IMR-90 (cell line): Measurements from ENCODE around the gene ZNF19. TPM values are rescaled to one million over a fixed set of nuclear protein-coding genes. Genes with fewer than 3 reads are reported as not detected.
A peak's percentile ranks its signal among the peaks of the same experiment; 100 is the strongest.

ENCODE experiments used
- ATAC-seq: fragments of 200-7000 bp; cut with Tn5 transposase; 2 replicates; pipeline ENCODE4 v1.9.1; 2020; ENCODE audit warnings: low read depth, mild to moderate bottlenecking, moderate library complexity
- BruUV-seq: library from RNA; stranded (reverse); fragments of 400-500 nt; replicated peaks from 2 replicates; lab custom pipeline; 2021; lab: Mats Ljungman, UMichigan
- CTCF ChIA-PET: fragments of 300-600 bp; formaldehyde crosslinking; extraction: SDS; loops from one replicate; lab custom pipeline; 2021; ENCODE audit warnings: antibody characterized with exemption; lab: Yijun Ruan, JAX
- POLR2A ChIA-PET: fragments of 300-600 bp; sonication (Branson Sonifier 250); formaldehyde crosslinking; loops from one replicate; lab custom pipeline; 2022; ENCODE audit warnings: antibody characterized with exemption; ENCODE audit not compliant: unreplicated experiment; lab: Charles Lee
- DNase-seq: peaks from one replicate; pipeline ENCODE4 v3.0.0; 2013
- H2AFZ ChIP-seq: replicated peaks from 2 replicates; pipeline ENCODE3; 2013; ENCODE audit warnings: low read length, mild to moderate bottlenecking; ENCODE audit not compliant: poor library complexity
- H2AK5ac ChIP-seq: 2 replicates; pipeline ENCODE4 v1.6.1; 2013; ENCODE audit warnings: low read depth, low read length, inconsistent platforms
- H2AK9ac ChIP-seq: replicated peaks from 2 replicates; pipeline ENCODE3; 2013; ENCODE audit warnings: mild to moderate bottlenecking, low read depth, low read length, moderate library complexity; ENCODE audit not compliant: poor library complexity
- H2BK120ac ChIP-seq: 2 replicates; pipeline ENCODE4 v1.6.1; 2013; ENCODE audit warnings: low read depth, low read length, inconsistent platforms
- H2BK15ac ChIP-seq: 3 replicates; pipeline ENCODE4 v1.6.1; 2013; ENCODE audit warnings: low read depth, low read length, inconsistent platforms
- H2BK20ac ChIP-seq: 2 replicates; pipeline ENCODE4 v1.6.1; 2013; ENCODE audit warnings: low read depth, mild to moderate bottlenecking, inconsistent platforms, low read length, moderate library complexity
- H2BK5ac ChIP-seq: 2 replicates; pipeline ENCODE4 v1.6.1; 2013; ENCODE audit warnings: mild to moderate bottlenecking, low read depth, low read length, inconsistent platforms; ENCODE audit not compliant: poor library complexity, severe bottlenecking
- H3K14ac ChIP-seq: replicated peaks from 2 replicates; pipeline ENCODE4 v1.6.1; 2013; ENCODE audit warnings: low read depth, low read length, inconsistent platforms
- H3K18ac ChIP-seq: 2 replicates; pipeline ENCODE4 v1.6.1; 2013; ENCODE audit warnings: low read depth, low read length, control low read depth
- H3K23ac ChIP-seq: 2 replicates; pipeline ENCODE4 v1.6.1; 2013; ENCODE audit warnings: low read depth, low read length, inconsistent platforms
- H3K27ac ChIP-seq: 2 replicates; pipeline ENCODE4 v1.5.1; 2013; ENCODE audit warnings: mild to moderate bottlenecking, control low read depth, low read length; ENCODE audit not compliant: insufficient read depth
- H3K27me3 ChIP-seq: 2 replicates; pipeline ENCODE4 v1.6.1; 2013; ENCODE audit warnings: low read length; ENCODE audit not compliant: control insufficient read depth, insufficient read depth
- H3K36me3 ChIP-seq: 2 replicates; pipeline ENCODE4 v1.6.1; 2013; ENCODE audit warnings: low read length, mixed read lengths; ENCODE audit not compliant: control insufficient read depth, insufficient read depth
- H3K4ac ChIP-seq: 2 replicates; pipeline ENCODE4 v1.6.1; 2013; ENCODE audit warnings: low read depth, low read length, inconsistent platforms
- H3K4me1 ChIP-seq: 2 replicates; pipeline ENCODE4 v1.6.1; 2013; ENCODE audit warnings: low read length, mixed read lengths; ENCODE audit not compliant: control insufficient read depth, insufficient read depth
- H3K4me2 ChIP-seq: 2 replicates; pipeline ENCODE4 v1.6.1; 2013; ENCODE audit warnings: low read depth, mild to moderate bottlenecking, control low read depth, low read length, moderate library complexity
- H3K4me3 ChIP-seq: 2 replicates; pipeline ENCODE4 v1.5.1; 2013; ENCODE audit warnings: low read depth, mild to moderate bottlenecking, control low read depth, low read length, moderate library complexity; ENCODE audit not compliant: insufficient read depth
- H3K56ac ChIP-seq: 2 replicates; pipeline ENCODE4 v1.6.1; 2013; ENCODE audit warnings: low read length, inconsistent platforms; ENCODE audit not compliant: insufficient read depth; ENCODE audit errors: extremely low read depth
- H3K79me1 ChIP-seq, 2 experiments: 2 replicates each; pipeline ENCODE4 v1.6.1; 2013; ENCODE audit warnings: low read length in 2 of 2, inconsistent platforms in 1 of 2, low read depth in 1 of 2
- H3K9ac ChIP-seq: 2 replicates; pipeline ENCODE4 v1.6.1; 2013; ENCODE audit warnings: low read depth, low read length, control low read depth
- H3K9me1 ChIP-seq: 2 replicates; pipeline ENCODE4 v1.6.1; 2013; ENCODE audit warnings: low read length, inconsistent platforms; ENCODE audit not compliant: insufficient read depth
- H3K9me3 ChIP-seq: 2 replicates; pipeline ENCODE4 v1.6.1; 2013; ENCODE audit warnings: low read length; ENCODE audit not compliant: control insufficient read depth, insufficient read depth
- H4K20me1 ChIP-seq: 2 replicates; pipeline ENCODE4 v1.6.1; 2013; ENCODE audit warnings: low read length, inconsistent platforms; ENCODE audit not compliant: insufficient read depth
- H4K5ac ChIP-seq: 2 replicates; pipeline ENCODE4 v1.6.1; 2013; ENCODE audit warnings: mild to moderate bottlenecking, low read depth, low read length, control low read depth
- H4K8ac ChIP-seq, 2 experiments: 2 replicates each; pipeline ENCODE4 v1.6.1; 2013; ENCODE audit warnings: low read depth in 2 of 2, low read length in 2 of 2, control low read depth in 1 of 2, inconsistent platforms in 1 of 2
- H4K91ac ChIP-seq: 2 replicates; pipeline ENCODE4 v1.6.1; 2013; ENCODE audit warnings: low read depth, low read length, inconsistent platforms; ENCODE audit not compliant: insufficient read depth
- BHLHE40 ChIP-seq: fragments of 150-350 bp; IDR thresholded peaks from 2 replicates; pipeline ENCODE4 v1.6.1; 2016; ENCODE audit warnings: mild to moderate bottlenecking, low read depth, low read length
- CEBPB ChIP-seq: IDR thresholded peaks from 2 replicates; pipeline ENCODE4 v1.6.1; 2012; ENCODE audit warnings: low read depth, low read length, improper control_type of control experiment
- CTCF ChIP-seq: conservative IDR thresholded peaks from 2 replicates; pipeline ENCODE4 v1.5.1; 2012; ENCODE audit warnings: mild to moderate bottlenecking, low read depth, low read length, improper control_type of control experiment
- ELK1 ChIP-seq: fragments of 150-350 bp; IDR thresholded peaks from 2 replicates; pipeline ENCODE4 v1.6.1; 2016; ENCODE audit warnings: low read depth, mild to moderate bottlenecking, low read length, moderate library complexity, borderline replicate concordance
- FOS ChIP-seq: fragments of 150-350 bp; IDR thresholded peaks from 2 replicates; pipeline ENCODE4 v1.6.1; 2016; ENCODE audit warnings: low read depth, low read length
- MAFK ChIP-seq: IDR thresholded peaks from 2 replicates; pipeline ENCODE4 v1.6.1; 2012; ENCODE audit warnings: low read depth, low read length, improper control_type of control experiment
- MAZ ChIP-seq: IDR thresholded peaks from 2 replicates; pipeline ENCODE4 v1.6.1; 2012; ENCODE audit warnings: low read depth, mild to moderate bottlenecking, low read length, improper control_type of control experiment, moderate library complexity, borderline replicate concordance
- MXI1 ChIP-seq: IDR thresholded peaks from 2 replicates; pipeline ENCODE4 v1.6.1; 2012; ENCODE audit warnings: low read depth, mild to moderate bottlenecking, low read length, moderate library complexity, borderline replicate concordance
- NFE2L2 ChIP-seq: fragments of 150-350 bp; IDR thresholded peaks from 2 replicates; pipeline ENCODE4 v1.6.1; 2016; ENCODE audit warnings: low read depth, mild to moderate bottlenecking, low read length
- POLR2A ChIP-seq: IDR thresholded peaks from 2 replicates; pipeline ENCODE4 v1.6.1; 2012; ENCODE audit warnings: mild to moderate bottlenecking, low read depth, low read length
- RAD21 ChIP-seq: IDR thresholded peaks from 2 replicates; pipeline ENCODE4 v1.6.1; 2012; ENCODE audit warnings: low read length, improper control_type of control experiment
- RCOR1 ChIP-seq: IDR thresholded peaks from 2 replicates; pipeline ENCODE4 v1.6.1; 2012; ENCODE audit warnings: mild to moderate bottlenecking, low read length, improper control_type of control experiment; ENCODE audit not compliant: insufficient replicate concordance
- RFX5 ChIP-seq: IDR thresholded peaks from 2 replicates; pipeline ENCODE4 v1.8.0; 2012; ENCODE audit warnings: low read depth, mild to moderate bottlenecking, low read length, moderate library complexity
- SMC3 ChIP-seq: fragments of 150-350 bp; IDR thresholded peaks from 2 replicates; pipeline ENCODE4 v1.6.1; 2016; ENCODE audit warnings: low read depth, mild to moderate bottlenecking, antibody characterized with exemption, low read length, moderate library complexity
- USF2 ChIP-seq: fragments of 150-350 bp; IDR thresholded peaks from 2 replicates; pipeline ENCODE4 v1.6.1; 2017; ENCODE audit warnings: mild to moderate bottlenecking, antibody characterized with exemption, low read length, low read depth
- WGBS, 2 experiments: methylation state at CpG; one replicate each; pipeline versions ENCODE4 v1.1.5 to v1.1.7; 2013; ENCODE audit warnings: missing lambda C conversion rate in 2 of 2; ENCODE audit not compliant: insufficient read length in 1 of 2; ENCODE audit errors: extremely low coverage in 2 of 2; 5-methylcytosine and 5-hydroxymethylcytosine counted together
- dilution Hi-C: fragments of 300-500 bp; cut with HindIII; formaldehyde crosslinking; loops from one replicate; pipeline ENCODE4 v1.14.3; 2018; ENCODE audit warnings: low sequenced_read_pairs; ENCODE audit not compliant: unreplicated experiment
- in situ Hi-C: fragments of 300-500 bp; cut with MboI; formaldehyde crosslinking; loops from 3 replicates; pipeline ENCODE4 v1.14.3; 2019; ENCODE audit warnings: low sequenced_read_pairs, inconsistent platforms, mixed read lengths
- intact Hi-C: fragments of 100-400 bp; cut with micrococcal nuclease; formaldehyde crosslinking; loops from 2 replicates; pipeline ENCODE4 v1.10.0; 2022
- polyA plus RNA-seq, 3 experiments: library from polyadenylated mRNA; depleted of rRNA; stranded (reverse); fragments of >200 nt; gene quantifications; 2 replicates each; pipeline ENCODE4 v1.2.3, GENCODE V29; 2012; ENCODE audit warnings: low replicate concordance in 1 of 3
- total RNA-seq: library from RNA; depleted of rRNA; stranded (reverse); fragments of >200 nt; gene quantifications from 2 replicates; pipeline ENCODE4 v1.2.3, GENCODE V29; 2012

The ZNF19 gene
- total and polyA plus RNA-seq, 2 of the 4 experiments (the other 2 are of a cell fraction), result 0.89 to 2.9 TPM

- Histone ChIP-seq H2BK5ac (peak overlapping the region; percentile 98), H2AK9ac (no peak overlapping the region), H3K4me2 (peak overlapping the region; percentile 67; the same call in 1 of the 2 replicates), H3K79me1 (no peaks in the 10 kb centered on the region; a peak in 1 of 4 replicates), H3K18ac (peak overlapping the region; percentile 89; the same call in 1 of the 2 replicates), H4K5ac (peak overlapping the region; percentile 90; the same call in 1 of the 2 replicates), H2BK120ac (peak overlapping the region; percentile 94), H3K9ac (peak overlapping the region; percentile 45; the same call in 1 of the 2 replicates), H2AK5ac (no peak overlapping the region; the same call in 1 of the 2 replicates), H3K4me3 (no peak overlapping the region), H3K9me1 (no peaks in the 10 kb centered on the region), H3K56ac (peak overlapping the region; percentile 76), H3K27ac (peak overlapping the region; percentile 90), H2BK20ac (peak overlapping the region; percentile 96), H3K4me1 (peaks cover 3% of the 10 kb centered on the region; the same call in 1 of the 2 replicates), H2AFZ (peak overlapping the region; percentile 82), H3K23ac (peak overlapping the region; percentile 92), H4K20me1 (no peaks in the 10 kb centered on the region), H3K36me3 (peaks cover 18% of the 10 kb centered on the region), H3K9me3 (peaks cover 5% of the 10 kb centered on the region), H2BK15ac (peak overlapping the region; percentile 88; the same call in 2 of the 3 replicates), H3K14ac (peak overlapping the region; percentile 90), H3K4ac (peak overlapping the region; percentile 81; the same call in 1 of the 2 replicates), H4K8ac (peak overlapping the region; percentile 76 to 90), H4K91ac (peak overlapping the region; percentile 77), H3K27me3 (no peaks in the 10 kb centered on the region)
- WGBS, 2 experiments, result no CpG with 5 or more reads among the region's 3 CpGs
- intact Hi-C loops (no loop called here), in situ Hi-C loops (loop anchor here (25.0 kb wide), 1 partner anchor 688 kb away; no protein-coding TSS in a partner anchor), dilution Hi-C loops (no loop called here)
- ATAC-seq (peak; percentile 98), DNase-seq (peak; percentile 92)
- CTCF ChIA-PET, result no interaction called here
- no peak for TF ChIP-seq POLR2A
- no peak for TF ChIP-seq CTCF
- TF ChIP-seq CEBPB, result peak; percentile 66; the same call in 1 of the 2 replicates
- no peak for TF ChIP-seq ELK1
- TF ChIP-seq NFE2L2, result no peak
- no peak for TF ChIP-seq RFX5
- TF ChIP-seq MAZ, result no peak
- TF ChIP-seq BHLHE40, result peak; percentile 45
- TF ChIP-seq MXI1, result no peak
- no peak for TF ChIP-seq USF2
- TF ChIP-seq FOS, result peak; percentile 86
- peak; percentile 34 for TF ChIP-seq RCOR1
- no peak; the same call in 1 of the 2 replicates for TF ChIP-seq MAFK
- TF ChIP-seq SMC3, result no peak
- no peak for TF ChIP-seq RAD21
- POLR2A ChIA-PET, result interaction anchor here (0.6 to 1.0 kb wide), 2 partner anchors 13 to 1582 kb away, joined by 6 to 7 read pairs; partner anchors contain the start of gene ZNF23
- BruUV-seq, result no TSS peak
Measured at GRCh38 chr16:71474864-71475263, 14.3 kb downstream of the ZNF19 start.
